ENCODE measurements around the gene IGFALS.

DNA sequence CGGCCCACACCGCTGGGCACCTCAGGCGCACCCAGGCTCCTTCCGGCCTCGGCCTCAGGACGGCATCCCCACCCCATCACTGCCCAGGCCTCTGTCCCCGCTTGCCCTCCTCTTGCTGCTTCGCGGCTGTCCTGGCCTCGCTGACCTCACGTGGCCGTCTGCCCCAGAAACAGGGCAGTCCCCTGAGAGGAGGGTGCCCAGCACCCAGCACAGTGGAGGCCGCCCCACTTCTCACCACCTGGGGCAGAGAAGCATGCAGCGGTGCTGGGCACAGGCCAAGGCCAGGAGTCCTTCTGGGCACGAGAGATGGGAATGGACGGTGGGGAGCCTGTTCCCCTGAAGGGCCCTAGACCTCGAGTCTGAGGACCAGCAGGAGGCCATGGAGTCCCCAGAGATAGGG, 24.2 kb upstream of the IGFALS start:
- TF ChIP-seq CTCF (IDR thresholded peaks at IDR 0.05) (no peak), POLR2A (IDR thresholded peaks at IDR 0.05) (no peak)

Data from esophagus squamous epithelium (tissue), 4 donors.